ENCODE measurements around the gene ZNF14. TPM values are rescaled to one million over a fixed set of nuclear protein-coding genes. Genes with fewer than 3 reads are reported as not detected.

ZNF14 gene
- total and polyA plus RNA-seq, 9 of the 15 experiments (the other 6 are each of a cell fraction or from before 2014, with no cell fraction given): 1.9 to 7.0 (median 4.0) TPM

GRCh38 chr19:19776206-19777008, 43.5 kb upstream of the ZNF14 start (continued):
- peak; percentile 68 to 85 for TF ChIP-seq MNT (conservative IDR thresholded peaks at IDR 0.05)
- TF ChIP-seq GTF2A2 (tag; IDR thresholded peaks at IDR 0.05): no peak
- no peak for TF ChIP-seq CC2D1A (IDR thresholded peaks at IDR 0.05)
- no peak for TF ChIP-seq SMARCA4 (IDR thresholded peaks at IDR 0.05)
- TF ChIP-seq SAFB (IDR thresholded peaks at IDR 0.05; ENCODE audit: borderline replicate concordance, low read depth, low read length): no peak
- TF ChIP-seq PCBP1 (IDR thresholded peaks at IDR 0.05; ENCODE audit: low read depth, low read length, poor library complexity, severe bottlenecking): no peak
- peak; percentile 63; the same call in 1 of the 2 replicates for TF ChIP-seq PHF8 (IDR thresholded peaks at IDR 0.05; ENCODE audit: borderline replicate concordance, low read length)
- TF ChIP-seq, protein P1, sequence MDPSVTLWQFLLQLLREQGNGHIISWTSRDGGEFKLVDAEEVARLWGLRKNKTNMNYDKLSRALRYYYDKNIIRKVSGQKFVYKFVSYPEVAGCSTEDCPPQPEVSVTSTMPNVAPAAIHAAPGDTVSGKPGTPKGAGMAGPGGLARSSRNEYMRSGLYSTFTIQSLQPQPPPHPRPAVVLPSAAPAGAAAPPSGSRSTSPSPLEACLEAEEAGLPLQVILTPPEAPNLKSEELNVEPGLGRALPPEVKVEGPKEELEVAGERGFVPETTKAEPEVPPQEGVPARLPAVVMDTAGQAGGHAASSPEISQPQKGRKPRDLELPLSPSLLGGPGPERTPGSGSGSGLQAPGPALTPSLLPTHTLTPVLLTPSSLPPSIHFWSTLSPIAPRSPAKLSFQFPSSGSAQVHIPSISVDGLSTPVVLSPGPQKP (CRISPR knock-in tag; IDR thresholded peaks at IDR 0.05): no peak
- no peak for TF ChIP-seq ZKSCAN8 (CRISPR knock-in tag; IDR thresholded peaks at IDR 0.05)
- TF ChIP-seq ZNF146 (CRISPR knock-in tag; IDR thresholded peaks at IDR 0.05; ENCODE audit: unreplicated experiment): no peak
- TF ChIP-seq HIVEP1 (CRISPR knock-in tag; IDR thresholded peaks at IDR 0.05): no peak
- TF ChIP-seq ZBTB43 (CRISPR knock-in tag; IDR thresholded peaks at IDR 0.05): no peak
- TF ChIP-seq, protein P2, sequence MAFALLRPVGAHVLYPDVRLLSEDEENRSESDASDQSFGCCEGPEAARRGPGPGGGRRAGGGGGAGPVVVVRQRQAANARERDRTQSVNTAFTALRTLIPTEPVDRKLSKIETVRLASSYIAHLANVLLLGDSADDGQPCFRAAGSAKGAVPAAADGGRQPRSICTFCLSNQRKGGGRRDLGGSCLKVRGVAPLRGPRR (CRISPR knock-in tag; IDR thresholded peaks at IDR 0.05): no peak
- no peak for TF ChIP-seq ZNF165 (CRISPR knock-in tag; IDR thresholded peaks at IDR 0.05; ENCODE audit: borderline replicate concordance)
- TF ChIP-seq ILK (tag; IDR thresholded peaks at IDR 0.05; ENCODE audit: borderline replicate concordance, low read depth): no peak
- no peak; the same call in 1 of the 2 replicates for TF ChIP-seq STAT5A (IDR thresholded peaks at IDR 0.05; ENCODE audit: borderline replicate concordance, low read length)
- TF ChIP-seq RUNX1 (IDR thresholded peaks at IDR 0.05; ENCODE audit: low read depth): no peak
- TF ChIP-seq, protein P3, sequence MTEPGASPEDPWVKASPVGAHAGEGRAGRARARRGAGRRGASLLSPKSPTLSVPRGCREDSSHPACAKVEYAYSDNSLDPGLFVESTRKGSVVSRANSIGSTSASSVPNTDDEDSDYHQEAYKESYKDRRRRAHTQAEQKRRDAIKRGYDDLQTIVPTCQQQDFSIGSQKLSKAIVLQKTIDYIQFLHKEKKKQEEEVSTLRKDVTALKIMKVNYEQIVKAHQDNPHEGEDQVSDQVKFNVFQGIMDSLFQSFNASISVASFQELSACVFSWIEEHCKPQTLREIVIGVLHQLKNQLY (CRISPR knock-in tag; conservative IDR thresholded peaks at IDR 0.05): no peak
- no peak for TF ChIP-seq MEF2D (tag; conservative IDR thresholded peaks at IDR 0.05; ENCODE audit: low read depth)
- no peak for TF ChIP-seq HOXB6 (CRISPR knock-in tag; IDR thresholded peaks at IDR 0.05; ENCODE audit: borderline replicate concordance)
- TF ChIP-seq KHSRP (IDR thresholded peaks at IDR 0.05): no peak
- TF ChIP-seq TOE1 (IDR thresholded peaks at IDR 0.05; ENCODE audit: borderline replicate concordance): no peak
- no peak for TF ChIP-seq TOE1 (CRISPR knock-in tag; IDR thresholded peaks at IDR 0.05; ENCODE audit: borderline replicate concordance, low read depth)
- peak; percentile 84 for TF ChIP-seq ATF7 (IDR thresholded peaks at IDR 0.05)

Data from K562 (cell line).